IMR-90 (cell line): ENCODE data around the gene IL18R1. TPM values are rescaled to one million over a fixed set of nuclear protein-coding genes. Genes with fewer than 3 reads are reported as not detected.

Experiments used
- ATAC-seq: fragments of 200-7000 bp; cut with Tn5 transposase; 2 replicates; pipeline ENCODE4 v1.9.1; 2020; ENCODE audit warnings: low read depth, mild to moderate bottlenecking, moderate library complexity
- BruUV-seq: library from RNA; stranded (reverse); fragments of 400-500 nt; replicated peaks from 2 replicates; lab custom pipeline; 2021; lab: Mats Ljungman, UMichigan
- CTCF ChIA-PET: fragments of 300-600 bp; formaldehyde crosslinking; extraction: SDS; loops from one replicate; lab custom pipeline; 2021; ENCODE audit warnings: antibody characterized with exemption; lab: Yijun Ruan, JAX
- POLR2A ChIA-PET: fragments of 300-600 bp; sonication (Branson Sonifier 250); formaldehyde crosslinking; loops from one replicate; lab custom pipeline; 2022; ENCODE audit warnings: antibody characterized with exemption; ENCODE audit not compliant: unreplicated experiment; lab: Charles Lee
- DNase-seq: peaks from one replicate; pipeline ENCODE4 v3.0.0; 2013
- H2AFZ ChIP-seq: replicated peaks from 2 replicates; pipeline ENCODE3; 2013; ENCODE audit warnings: low read length, mild to moderate bottlenecking; ENCODE audit not compliant: poor library complexity
- H2AK5ac ChIP-seq: 2 replicates; pipeline ENCODE4 v1.6.1; 2013; ENCODE audit warnings: low read depth, low read length, inconsistent platforms
- H2AK9ac ChIP-seq: replicated peaks from 2 replicates; pipeline ENCODE3; 2013; ENCODE audit warnings: mild to moderate bottlenecking, low read depth, low read length, moderate library complexity; ENCODE audit not compliant: poor library complexity
- H2BK120ac ChIP-seq: 2 replicates; pipeline ENCODE4 v1.6.1; 2013; ENCODE audit warnings: low read depth, low read length, inconsistent platforms
- H2BK15ac ChIP-seq: 3 replicates; pipeline ENCODE4 v1.6.1; 2013; ENCODE audit warnings: low read depth, low read length, inconsistent platforms
- H2BK20ac ChIP-seq: 2 replicates; pipeline ENCODE4 v1.6.1; 2013; ENCODE audit warnings: low read depth, mild to moderate bottlenecking, inconsistent platforms, low read length, moderate library complexity
- H2BK5ac ChIP-seq: 2 replicates; pipeline ENCODE4 v1.6.1; 2013; ENCODE audit warnings: mild to moderate bottlenecking, low read depth, low read length, inconsistent platforms; ENCODE audit not compliant: poor library complexity, severe bottlenecking
- H3K14ac ChIP-seq: replicated peaks from 2 replicates; pipeline ENCODE4 v1.6.1; 2013; ENCODE audit warnings: low read depth, low read length, inconsistent platforms
- H3K18ac ChIP-seq: 2 replicates; pipeline ENCODE4 v1.6.1; 2013; ENCODE audit warnings: low read depth, low read length, control low read depth
- H3K23ac ChIP-seq: 2 replicates; pipeline ENCODE4 v1.6.1; 2013; ENCODE audit warnings: low read depth, low read length, inconsistent platforms
- H3K27ac ChIP-seq: 2 replicates; pipeline ENCODE4 v1.5.1; 2013; ENCODE audit warnings: mild to moderate bottlenecking, control low read depth, low read length; ENCODE audit not compliant: insufficient read depth
- H3K27me3 ChIP-seq: 2 replicates; pipeline ENCODE4 v1.6.1; 2013; ENCODE audit warnings: low read length; ENCODE audit not compliant: control insufficient read depth, insufficient read depth
- H3K36me3 ChIP-seq: 2 replicates; pipeline ENCODE4 v1.6.1; 2013; ENCODE audit warnings: low read length, mixed read lengths; ENCODE audit not compliant: control insufficient read depth, insufficient read depth
- H3K4ac ChIP-seq: 2 replicates; pipeline ENCODE4 v1.6.1; 2013; ENCODE audit warnings: low read depth, low read length, inconsistent platforms
- H3K4me1 ChIP-seq: 2 replicates; pipeline ENCODE4 v1.6.1; 2013; ENCODE audit warnings: low read length, mixed read lengths; ENCODE audit not compliant: control insufficient read depth, insufficient read depth
- H3K4me2 ChIP-seq: 2 replicates; pipeline ENCODE4 v1.6.1; 2013; ENCODE audit warnings: low read depth, mild to moderate bottlenecking, control low read depth, low read length, moderate library complexity
- H3K4me3 ChIP-seq: 2 replicates; pipeline ENCODE4 v1.5.1; 2013; ENCODE audit warnings: low read depth, mild to moderate bottlenecking, control low read depth, low read length, moderate library complexity; ENCODE audit not compliant: insufficient read depth
- H3K56ac ChIP-seq: 2 replicates; pipeline ENCODE4 v1.6.1; 2013; ENCODE audit warnings: low read length, inconsistent platforms; ENCODE audit not compliant: insufficient read depth; ENCODE audit errors: extremely low read depth
- H3K79me1 ChIP-seq, 2 experiments: 2 replicates each; pipeline ENCODE4 v1.6.1; 2013; ENCODE audit warnings: low read length in 2 of 2, inconsistent platforms in 1 of 2, low read depth in 1 of 2
- H3K9ac ChIP-seq: 2 replicates; pipeline ENCODE4 v1.6.1; 2013; ENCODE audit warnings: low read depth, low read length, control low read depth
- H3K9me1 ChIP-seq: 2 replicates; pipeline ENCODE4 v1.6.1; 2013; ENCODE audit warnings: low read length, inconsistent platforms; ENCODE audit not compliant: insufficient read depth
- H3K9me3 ChIP-seq: 2 replicates; pipeline ENCODE4 v1.6.1; 2013; ENCODE audit warnings: low read length; ENCODE audit not compliant: control insufficient read depth, insufficient read depth
- H4K20me1 ChIP-seq: 2 replicates; pipeline ENCODE4 v1.6.1; 2013; ENCODE audit warnings: low read length, inconsistent platforms; ENCODE audit not compliant: insufficient read depth
- H4K5ac ChIP-seq: 2 replicates; pipeline ENCODE4 v1.6.1; 2013; ENCODE audit warnings: mild to moderate bottlenecking, low read depth, low read length, control low read depth
- H4K8ac ChIP-seq, 2 experiments: 2 replicates each; pipeline ENCODE4 v1.6.1; 2013; ENCODE audit warnings: low read depth in 2 of 2, low read length in 2 of 2, control low read depth in 1 of 2, inconsistent platforms in 1 of 2
- H4K91ac ChIP-seq: 2 replicates; pipeline ENCODE4 v1.6.1; 2013; ENCODE audit warnings: low read depth, low read length, inconsistent platforms; ENCODE audit not compliant: insufficient read depth
- CEBPB ChIP-seq: IDR thresholded peaks from 2 replicates; pipeline ENCODE4 v1.6.1; 2012; ENCODE audit warnings: low read depth, low read length, improper control_type of control experiment
- FOS ChIP-seq: fragments of 150-350 bp; IDR thresholded peaks from 2 replicates; pipeline ENCODE4 v1.6.1; 2016; ENCODE audit warnings: low read depth, low read length
- MAZ ChIP-seq: IDR thresholded peaks from 2 replicates; pipeline ENCODE4 v1.6.1; 2012; ENCODE audit warnings: low read depth, mild to moderate bottlenecking, low read length, improper control_type of control experiment, moderate library complexity, borderline replicate concordance
- MXI1 ChIP-seq: IDR thresholded peaks from 2 replicates; pipeline ENCODE4 v1.6.1; 2012; ENCODE audit warnings: low read depth, mild to moderate bottlenecking, low read length, moderate library complexity, borderline replicate concordance
- NFE2L2 ChIP-seq: fragments of 150-350 bp; IDR thresholded peaks from 2 replicates; pipeline ENCODE4 v1.6.1; 2016; ENCODE audit warnings: low read depth, mild to moderate bottlenecking, low read length
- POLR2A ChIP-seq: IDR thresholded peaks from 2 replicates; pipeline ENCODE4 v1.6.1; 2012; ENCODE audit warnings: mild to moderate bottlenecking, low read depth, low read length
- RCOR1 ChIP-seq: IDR thresholded peaks from 2 replicates; pipeline ENCODE4 v1.6.1; 2012; ENCODE audit warnings: mild to moderate bottlenecking, low read length, improper control_type of control experiment; ENCODE audit not compliant: insufficient replicate concordance
- SMC3 ChIP-seq: fragments of 150-350 bp; IDR thresholded peaks from 2 replicates; pipeline ENCODE4 v1.6.1; 2016; ENCODE audit warnings: low read depth, mild to moderate bottlenecking, antibody characterized with exemption, low read length, moderate library complexity
- WGBS, 2 experiments: methylation state at CpG; one replicate each; pipeline versions ENCODE4 v1.1.5 to v1.1.7; 2013; ENCODE audit warnings: missing lambda C conversion rate in 2 of 2; ENCODE audit not compliant: insufficient read length in 1 of 2; ENCODE audit errors: extremely low coverage in 2 of 2; 5-methylcytosine and 5-hydroxymethylcytosine counted together
- dilution Hi-C: fragments of 300-500 bp; cut with HindIII; formaldehyde crosslinking; loops from one replicate; pipeline ENCODE4 v1.14.3; 2018; ENCODE audit warnings: low sequenced_read_pairs; ENCODE audit not compliant: unreplicated experiment
- in situ Hi-C: fragments of 300-500 bp; cut with MboI; formaldehyde crosslinking; loops from 3 replicates; pipeline ENCODE4 v1.14.3; 2019; ENCODE audit warnings: low sequenced_read_pairs, inconsistent platforms, mixed read lengths
- intact Hi-C: fragments of 100-400 bp; cut with micrococcal nuclease; formaldehyde crosslinking; loops from 2 replicates; pipeline ENCODE4 v1.10.0; 2022
- polyA plus RNA-seq, 3 experiments: library from polyadenylated mRNA; depleted of rRNA; stranded (reverse); fragments of >200 nt; gene quantifications; 2 replicates each; pipeline ENCODE4 v1.2.3, GENCODE V29; 2012; ENCODE audit warnings: low replicate concordance in 1 of 3
- total RNA-seq: library from RNA; depleted of rRNA; stranded (reverse); fragments of >200 nt; gene quantifications from 2 replicates; pipeline ENCODE4 v1.2.3, GENCODE V29; 2012
- TF ChIP-seq, protein P1 (sequence below): fragments of 150-350 bp; IDR thresholded peaks from 2 replicates; pipeline ENCODE4 v1.6.1; 2017; ENCODE audit warnings: mild to moderate bottlenecking, antibody characterized with exemption, low read length, low read depth
- TF ChIP-seq, protein P2 (sequence below): fragments of 150-350 bp; IDR thresholded peaks from 2 replicates; pipeline ENCODE4 v1.6.1; 2016; ENCODE audit warnings: low read depth, mild to moderate bottlenecking, low read length, moderate library complexity, borderline replicate concordance

The IL18R1 gene
- total and polyA plus RNA-seq, 2 of the 4 experiments (the other 2 are of a cell fraction): 0.18 to 0.24 TPM

DNA sequence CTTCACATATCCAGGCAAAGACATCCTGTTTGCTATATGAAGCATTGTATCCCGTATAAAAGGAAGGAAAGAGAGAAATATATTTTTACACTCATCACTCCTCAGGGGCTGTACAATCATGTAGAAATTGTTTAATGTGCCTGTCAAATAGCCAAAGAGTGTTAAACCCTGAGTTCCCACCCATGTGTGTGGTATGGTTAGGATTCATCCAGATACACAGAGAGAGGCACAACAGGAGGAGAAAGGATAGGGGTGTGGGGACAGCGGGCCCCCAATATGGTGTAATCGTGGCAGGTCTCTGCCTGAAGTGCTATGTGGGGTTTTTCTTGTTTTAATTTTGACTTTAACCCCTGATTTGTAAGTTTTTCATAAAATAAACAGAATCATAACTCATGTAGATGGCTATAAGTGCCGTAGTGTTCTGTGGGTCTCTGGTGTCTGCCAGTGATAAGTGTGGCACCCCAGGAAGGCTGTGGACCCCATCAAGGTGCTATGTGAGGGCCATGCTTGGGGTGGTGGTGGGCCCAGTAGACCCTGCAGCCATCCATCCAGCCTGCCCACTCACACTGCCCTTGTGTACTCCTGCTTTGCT is 10.2 kb upstream of the IL18R1 start:
- intact Hi-C loops: no loop called here
- Histone ChIP-seq H2BK120ac (no peak overlapping the region), H3K23ac (no peak overlapping the region), H3K79me1 (no peaks in the 10 kb centered on the region), H3K56ac (no peak overlapping the region), H3K18ac (no peak overlapping the region), H3K9ac (no peak overlapping the region), H3K27me3 (peaks cover 26% of the 10 kb centered on the region), H3K4me1 (no peaks in the 10 kb centered on the region), H2BK15ac (no peak overlapping the region), H4K20me1 (no peaks in the 10 kb centered on the region), H3K4ac (no peak overlapping the region), H3K36me3 (no peaks in the 10 kb centered on the region), H2BK20ac (no peak overlapping the region), H3K27ac (no peak overlapping the region), H2AK9ac (no peak overlapping the region), H2AK5ac (no peak overlapping the region), H3K4me2 (no peak overlapping the region), H3K4me3 (no peak overlapping the region), H3K9me1 (no peaks in the 10 kb centered on the region), H4K91ac (no peak overlapping the region), H2AFZ (no peak overlapping the region), H4K5ac (no peak overlapping the region), H4K8ac (no peak overlapping the region), H3K14ac (no peak overlapping the region), H3K9me3 (no peaks in the 10 kb centered on the region), H2BK5ac (no peak overlapping the region)
- ATAC-seq: no peak
- no CpG with 5 or more reads among the region's 4 CpGs for WGBS, 2 experiments
- in situ Hi-C loops: no loop called here
- ChIA-PET CTCF (no interaction called here), POLR2A (no interaction called here)
- no peak for DNase-seq
- dilution Hi-C loops: no loop called here
- BruUV-seq: no TSS peak
- TF ChIP-seq POLR2A (no peak), MXI1 (no peak), MAZ (no peak), NFE2L2 (no peak), CEBPB (no peak), FOS (no peak), SMC3 (no peak), RCOR1 (no peak)
- TF ChIP-seq, protein P1, sequence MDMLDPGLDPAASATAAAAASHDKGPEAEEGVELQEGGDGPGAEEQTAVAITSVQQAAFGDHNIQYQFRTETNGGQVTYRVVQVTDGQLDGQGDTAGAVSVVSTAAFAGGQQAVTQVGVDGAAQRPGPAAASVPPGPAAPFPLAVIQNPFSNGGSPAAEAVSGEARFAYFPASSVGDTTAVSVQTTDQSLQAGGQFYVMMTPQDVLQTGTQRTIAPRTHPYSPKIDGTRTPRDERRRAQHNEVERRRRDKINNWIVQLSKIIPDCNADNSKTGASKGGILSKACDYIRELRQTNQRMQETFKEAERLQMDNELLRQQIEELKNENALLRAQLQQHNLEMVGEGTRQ: no peak
- TF ChIP-seq, protein P2, sequence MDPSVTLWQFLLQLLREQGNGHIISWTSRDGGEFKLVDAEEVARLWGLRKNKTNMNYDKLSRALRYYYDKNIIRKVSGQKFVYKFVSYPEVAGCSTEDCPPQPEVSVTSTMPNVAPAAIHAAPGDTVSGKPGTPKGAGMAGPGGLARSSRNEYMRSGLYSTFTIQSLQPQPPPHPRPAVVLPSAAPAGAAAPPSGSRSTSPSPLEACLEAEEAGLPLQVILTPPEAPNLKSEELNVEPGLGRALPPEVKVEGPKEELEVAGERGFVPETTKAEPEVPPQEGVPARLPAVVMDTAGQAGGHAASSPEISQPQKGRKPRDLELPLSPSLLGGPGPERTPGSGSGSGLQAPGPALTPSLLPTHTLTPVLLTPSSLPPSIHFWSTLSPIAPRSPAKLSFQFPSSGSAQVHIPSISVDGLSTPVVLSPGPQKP: no peak
